Ishikawa (cell line): ENCODE measurements around the gene DNAL1.

Experiments
- CREB1 ChIP-seq: IDR thresholded peaks from 2 replicates; pipeline ENCODE4 v1.6.1; 2012; ENCODE audit warnings: low read depth
- EP300 ChIP-seq: IDR thresholded peaks from 2 replicates; pipeline ENCODE4 v1.6.1; 2012; ENCODE audit warnings: borderline replicate concordance
- TAF1 ChIP-seq: IDR thresholded peaks from 2 replicates; pipeline ENCODE4 v1.6.1; 2012; ENCODE audit warnings: low read depth, mild to moderate bottlenecking
- ZBTB7A ChIP-seq: IDR thresholded peaks from 2 replicates; pipeline ENCODE4 v1.6.1; 2012; ENCODE audit warnings: low read depth
- TF ChIP-seq, protein P1 (sequence below): IDR thresholded peaks from 2 replicates; pipeline ENCODE4 v1.6.1; 2012

DNA sequence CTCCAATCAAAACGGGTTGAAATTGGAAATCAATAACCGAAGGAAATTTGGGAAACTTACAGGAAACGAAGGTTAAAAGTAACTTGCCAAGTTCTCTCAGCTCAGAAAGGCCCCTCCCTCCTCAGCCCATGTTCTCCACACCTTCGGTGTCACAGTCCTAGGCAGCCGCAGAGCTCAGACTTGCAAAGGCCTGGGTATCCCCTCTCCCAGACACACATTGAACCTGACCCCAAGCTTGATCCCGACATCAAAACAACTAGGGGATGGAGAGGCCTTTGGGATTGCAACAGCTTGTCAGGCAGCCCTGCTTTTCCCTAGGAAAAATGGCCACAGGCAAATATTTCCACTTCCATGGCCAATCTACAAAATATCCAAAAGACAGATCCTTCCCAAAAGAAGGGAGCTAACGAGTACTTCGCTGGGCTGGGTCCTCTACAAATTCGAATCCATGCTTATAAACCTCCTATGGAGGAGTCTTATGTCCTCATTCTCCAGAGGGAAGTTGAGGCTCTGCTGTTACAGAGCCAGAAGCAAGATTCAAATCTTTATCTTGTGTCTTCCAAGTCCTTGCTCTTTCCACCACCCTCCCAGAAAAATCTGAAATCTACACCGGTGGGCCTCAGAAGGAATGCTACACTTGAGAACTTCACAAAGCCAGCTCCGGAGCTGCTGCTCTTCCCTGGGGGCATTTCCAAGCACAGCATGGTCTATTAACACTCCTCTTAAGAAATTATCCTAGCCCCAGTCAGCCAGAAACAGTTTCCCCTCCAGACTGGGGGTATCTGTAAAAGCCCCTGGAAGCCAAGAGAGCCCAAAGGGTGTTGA lies 105.1 kb downstream of the DNAL1 start:
- TF ChIP-seq CREB1: no peak
- no peak for TF ChIP-seq ZBTB7A
- TF ChIP-seq EP300: no peak
- TF ChIP-seq TAF1: no peak
- TF ChIP-seq, protein P1, sequence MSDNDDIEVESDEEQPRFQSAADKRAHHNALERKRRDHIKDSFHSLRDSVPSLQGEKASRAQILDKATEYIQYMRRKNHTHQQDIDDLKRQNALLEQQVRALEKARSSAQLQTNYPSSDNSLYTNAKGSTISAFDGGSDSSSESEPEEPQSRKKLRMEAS: no peak
